HG02798 (cell line): Measurements from ENCODE around the gene CENPT.
"Not testable (repeated sequence)": the region's sequence is repeated elsewhere in the genome, so short reads cannot be mapped to it uniquely, and the experiment has no call there.

Experiments
- ATAC-seq: cut with Tn5 transposase; IDR thresholded peaks from one replicate; pipeline ENCODE4 v1.9.1; 2021; ENCODE audit warnings: mild to moderate bottlenecking; ENCODE audit not compliant: unreplicated experiment, poor library complexity

CENPT gene

GRCh38 chr16:67878232-67878631 is 30.7 kb upstream of the CENPT start:
- ATAC-seq = no peak

- ATAC-seq = no peak
Observed at GRCh38 chr16:67877064-67877463, 29.6 kb upstream of the CENPT start.

GRCh38 chr16:67874372-67874771 is 26.9 kb upstream of the CENPT start:
- no peak for ATAC-seq

- ATAC-seq = no peak
Observed at GRCh38 chr16:67873435-67874370, 26.2 kb upstream of the CENPT start.

- peak; percentile 81 for ATAC-seq
Observed at GRCh38 chr16:67872631-67873434, 25.3 kb upstream of the CENPT start, which contains the start of gene EDC4. Gene EDC4, plus strand, starts transcription at chr16:67873052. Its CDS starts 210 bp downstream, at chr16:67873262.

- no peak for ATAC-seq
Observed at GRCh38 chr16:67872131-67872630, 24.7 kb upstream of the CENPT start.

GRCh38 chr16:67871256-67871655 is 23.8 kb upstream of the CENPT start:
- no peak for ATAC-seq

GRCh38 chr16:67869653-67870052 is 22.2 kb upstream of the CENPT start:
- ATAC-seq = no peak

GRCh38 chr16:67868290-67868689 is 20.8 kb upstream of the CENPT start:
- ATAC-seq = no peak

GRCh38 chr16:67865318-67865717 is 17.8 kb upstream of the CENPT start:
- ATAC-seq = no peak

GRCh38 chr16:67864594-67864993 is 17.1 kb upstream of the CENPT start:
- no peak for ATAC-seq

GRCh38 chr16:67864044-67864443 is 16.6 kb upstream of the CENPT start:
- ATAC-seq = not testable (repeated sequence)

GRCh38 chr16:67862623-67863583 is 15.4 kb upstream of the CENPT start:
- ATAC-seq = no peak

- no peak for ATAC-seq
Observed at GRCh38 chr16:67861877-67862276, 14.4 kb upstream of the CENPT start.

- no peak for ATAC-seq
Observed at GRCh38 chr16:67860589-67861398, 13.3 kb upstream of the CENPT start.

- ATAC-seq = no peak
Observed at GRCh38 chr16:67858500-67858899, 11.0 kb upstream of the CENPT start.

GRCh38 chr16:67857547-67858233 is 10.2 kb upstream of the CENPT start:
- ATAC-seq = no peak

- ATAC-seq = no peak
Observed at GRCh38 chr16:67856927-67857546, 9.5 kb upstream of the CENPT start.
